ENCODE measurements around the gene COPZ2.

DNA sequence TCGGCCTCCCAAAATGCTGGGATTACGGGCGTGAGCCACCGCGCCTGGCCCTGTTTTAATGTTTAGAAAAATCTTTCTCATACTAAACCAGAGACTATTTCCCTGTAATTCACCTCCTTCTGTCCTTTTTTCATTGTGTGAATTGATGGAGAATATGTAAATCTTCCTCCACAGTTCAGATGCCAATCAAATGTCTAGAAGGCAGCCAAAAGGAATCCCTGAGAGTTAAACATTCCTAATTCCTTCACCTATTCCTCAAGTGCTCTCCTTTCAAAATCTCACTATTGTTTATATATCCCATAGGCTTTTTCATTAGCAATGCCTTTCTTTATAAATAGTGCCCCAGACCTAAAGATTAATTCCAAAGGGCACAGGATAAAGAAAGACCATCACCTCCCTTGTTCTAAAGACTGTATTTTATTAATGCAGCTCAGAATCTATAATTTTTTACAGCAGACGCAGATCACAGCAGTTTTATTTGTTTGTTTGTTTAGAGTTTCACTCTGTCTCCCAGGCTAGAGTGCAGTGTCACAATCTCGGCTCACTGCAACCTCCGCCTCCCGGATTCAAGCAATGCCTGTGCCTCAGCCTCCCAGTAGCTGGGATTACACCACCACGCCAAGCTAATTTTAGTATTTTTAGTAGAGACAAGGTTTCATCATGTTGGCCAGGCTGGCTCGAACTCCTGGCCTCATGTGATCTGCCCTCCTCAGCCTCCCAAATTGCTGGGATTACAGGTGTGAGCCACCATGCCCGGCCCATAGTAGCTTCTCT, 30.5 kb downstream of the COPZ2 start:
- TF ChIP-seq, protein P1, sequence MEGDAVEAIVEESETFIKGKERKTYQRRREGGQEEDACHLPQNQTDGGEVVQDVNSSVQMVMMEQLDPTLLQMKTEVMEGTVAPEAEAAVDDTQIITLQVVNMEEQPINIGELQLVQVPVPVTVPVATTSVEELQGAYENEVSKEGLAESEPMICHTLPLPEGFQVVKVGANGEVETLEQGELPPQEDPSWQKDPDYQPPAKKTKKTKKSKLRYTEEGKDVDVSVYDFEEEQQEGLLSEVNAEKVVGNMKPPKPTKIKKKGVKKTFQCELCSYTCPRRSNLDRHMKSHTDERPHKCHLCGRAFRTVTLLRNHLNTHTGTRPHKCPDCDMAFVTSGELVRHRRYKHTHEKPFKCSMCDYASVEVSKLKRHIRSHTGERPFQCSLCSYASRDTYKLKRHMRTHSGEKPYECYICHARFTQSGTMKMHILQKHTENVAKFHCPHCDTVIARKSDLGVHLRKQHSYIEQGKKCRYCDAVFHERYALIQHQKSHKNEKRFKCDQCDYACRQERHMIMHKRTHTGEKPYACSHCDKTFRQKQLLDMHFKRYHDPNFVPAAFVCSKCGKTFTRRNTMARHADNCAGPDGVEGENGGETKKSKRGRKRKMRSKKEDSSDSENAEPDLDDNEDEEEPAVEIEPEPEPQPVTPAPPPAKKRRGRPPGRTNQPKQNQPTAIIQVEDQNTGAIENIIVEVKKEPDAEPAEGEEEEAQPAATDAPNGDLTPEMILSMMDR (IDR thresholded peaks at IDR 0.05): no peak
- no peak for TF ChIP-seq POLR2A (IDR thresholded peaks at IDR 0.05)
